Muscle layer of colon (tissue), 2 donors: ENCODE data around the gene TCF12.

Experiments used
- H3K27ac ChIP-seq: one replicate; pipeline ENCODE4 v1.7.0; 2013; ENCODE audit warnings: low read depth, mild to moderate bottlenecking, low read length, moderate library complexity
- H3K27me3 ChIP-seq, 2 donors: one replicate each; pipeline ENCODE4 v1.7.0; 2013; ENCODE audit warnings: low read length in 2 of 2, mild to moderate bottlenecking in 2 of 2; ENCODE audit not compliant: insufficient read depth in 2 of 2, control insufficient read depth in 1 of 2
- H3K36me3 ChIP-seq: one replicate; pipeline ENCODE4 v1.7.0; 2013; ENCODE audit warnings: mild to moderate bottlenecking, low read length; ENCODE audit not compliant: insufficient read depth
- H3K4me1 ChIP-seq: one replicate; pipeline ENCODE4 v1.7.0; 2013; ENCODE audit warnings: mild to moderate bottlenecking, low read length; ENCODE audit not compliant: insufficient read depth
- H3K4me3 ChIP-seq, 2 donors: one replicate each; pipeline ENCODE4 v1.7.0; 2013; ENCODE audit warnings: low read length in 2 of 2, low read depth in 1 of 2, mild to moderate bottlenecking in 1 of 2, moderate library complexity in 1 of 2
- H3K9ac ChIP-seq: one replicate; pipeline ENCODE4 v1.7.0; 2013; ENCODE audit warnings: low read length
- H3K9me3 ChIP-seq: one replicate; pipeline ENCODE4 v1.7.0; 2013; ENCODE audit warnings: mild to moderate bottlenecking, low read length
- donor health status: abdominal sarcoma.
- donor health status: Adenocarcinoma of cecum.

The TCF12 gene

GRCh38 chr15:57198131-57198530, 279.7 kb downstream of the TCF12 start:
- H3K4me3 ChIP-seq = no peak overlapping the region
- no peak overlapping the region for H3K27ac ChIP-seq
- H3K9ac ChIP-seq = no peak overlapping the region
- no peaks in the 10 kb centered on the region for H3K27me3 ChIP-seq
- no peaks in the 10 kb centered on the region for H3K9me3 ChIP-seq
- H3K36me3 ChIP-seq = no peaks in the 10 kb centered on the region
- peaks cover 8% of the 10 kb centered on the region for H3K4me1 ChIP-seq

GRCh38 chr15:57198654-57199291, 280.3 kb downstream of the TCF12 start:
- no peaks in the 10 kb centered on the region for H3K27me3 ChIP-seq
- H3K4me1 ChIP-seq = peaks cover 8% of the 10 kb centered on the region
- no peak overlapping the region for H3K4me3 ChIP-seq
- no peak overlapping the region for H3K27ac ChIP-seq
- H3K9me3 ChIP-seq = no peaks in the 10 kb centered on the region
- H3K36me3 ChIP-seq = no peaks in the 10 kb centered on the region
- no peak overlapping the region for H3K9ac ChIP-seq

- H3K36me3 ChIP-seq = no peaks in the 10 kb centered on the region
- no peaks in the 10 kb centered on the region for H3K9me3 ChIP-seq
- peaks cover 8% of the 10 kb centered on the region for H3K4me1 ChIP-seq
- H3K27me3 ChIP-seq = no peaks in the 10 kb centered on the region
- H3K4me3 ChIP-seq = no peak overlapping the region
- H3K9ac ChIP-seq = no peak overlapping the region
- H3K27ac ChIP-seq = no peak overlapping the region
Observed at GRCh38 chr15:57201578-57201977, 283.1 kb downstream of the TCF12 start.

GRCh38 chr15:57203906-57204305, 285.5 kb downstream of the TCF12 start:
- Histone ChIP-seq H3K27me3 (no peaks in the 10 kb centered on the region), H3K36me3 (no peaks in the 10 kb centered on the region), H3K9ac (no peak overlapping the region), H3K4me1 (peaks cover 6% of the 10 kb centered on the region), H3K27ac (no peak overlapping the region), H3K4me3 (no peak overlapping the region), H3K9me3 (no peaks in the 10 kb centered on the region)

GRCh38 chr15:57205027-57205855, 286.8 kb downstream of the TCF12 start:
- H3K4me3 ChIP-seq = no peak overlapping the region
- H3K9ac ChIP-seq = no peak overlapping the region
- H3K36me3 ChIP-seq = no peaks in the 10 kb centered on the region
- no peak overlapping the region for H3K27ac ChIP-seq
- H3K27me3 ChIP-seq = no peaks in the 10 kb centered on the region
- no peaks in the 10 kb centered on the region for H3K9me3 ChIP-seq
- H3K4me1 ChIP-seq = peaks cover 4% of the 10 kb centered on the region

GRCh38 chr15:57205996-57206395, 287.6 kb downstream of the TCF12 start:
- Histone ChIP-seq H3K27me3 (no peaks in the 10 kb centered on the region), H3K9me3 (no peaks in the 10 kb centered on the region), H3K36me3 (no peaks in the 10 kb centered on the region), H3K4me1 (peaks cover 4% of the 10 kb centered on the region), H3K27ac (no peak overlapping the region), H3K9ac (no peak overlapping the region), H3K4me3 (no peak overlapping the region)

GRCh38 chr15:57213862-57214261, 295.4 kb downstream of the TCF12 start:
- H3K27me3 ChIP-seq = no peaks in the 10 kb centered on the region
- no peaks in the 10 kb centered on the region for H3K36me3 ChIP-seq
- no peak overlapping the region for H3K4me3 ChIP-seq
- H3K9ac ChIP-seq = no peak overlapping the region
- H3K27ac ChIP-seq = no peak overlapping the region
- H3K4me1 ChIP-seq = peaks cover 35% of the 10 kb centered on the region
- H3K9me3 ChIP-seq = no peaks in the 10 kb centered on the region

GRCh38 chr15:57215326-57215725, 296.9 kb downstream of the TCF12 start:
- Histone ChIP-seq H3K9me3 (no peaks in the 10 kb centered on the region), H3K9ac (no peak overlapping the region), H3K27me3 (no peaks in the 10 kb centered on the region), H3K27ac (no peak overlapping the region), H3K36me3 (no peaks in the 10 kb centered on the region), H3K4me1 (peaks cover 38% of the 10 kb centered on the region), H3K4me3 (no peak overlapping the region)

- Histone ChIP-seq H3K4me1 (peaks cover 38% of the 10 kb centered on the region), H3K27ac (no peak overlapping the region), H3K9me3 (no peaks in the 10 kb centered on the region), H3K4me3 (no peak overlapping the region), H3K36me3 (no peaks in the 10 kb centered on the region), H3K27me3 (no peaks in the 10 kb centered on the region), H3K9ac (no peak overlapping the region)
Observed at GRCh38 chr15:57215881-57216280, 297.4 kb downstream of the TCF12 start.

GRCh38 chr15:57216288-57216687, 297.8 kb downstream of the TCF12 start:
- no peaks in the 10 kb centered on the region for H3K27me3 ChIP-seq
- H3K36me3 ChIP-seq = no peaks in the 10 kb centered on the region
- no peak overlapping the region for H3K4me3 ChIP-seq
- H3K9me3 ChIP-seq = no peaks in the 10 kb centered on the region
- H3K9ac ChIP-seq = no peak overlapping the region
- H3K27ac ChIP-seq = no peak overlapping the region
- H3K4me1 ChIP-seq = peaks cover 38% of the 10 kb centered on the region

GRCh38 chr15:57217778-57218598, 299.5 kb downstream of the TCF12 start:
- no peak overlapping the region for H3K9ac ChIP-seq

More at GRCh38 chr15:57217778-57218598, 299.5 kb downstream of the TCF12 start:
- Histone ChIP-seq H3K4me1 (peaks cover 33% of the 10 kb centered on the region), H3K27me3 (no peaks in the 10 kb centered on the region), H3K9me3 (no peaks in the 10 kb centered on the region), H3K36me3 (no peaks in the 10 kb centered on the region), H3K27ac (no peak overlapping the region), H3K4me3 (no peak overlapping the region)
